Measurements from ENCODE around the gene SOS1. TPM values are rescaled to one million over a fixed set of nuclear protein-coding genes. Genes with fewer than 3 reads are reported as not detected.

SOS1 gene
- total RNA-seq, 1 experiment from 2014 or later: 28.7 TPM

DNA sequence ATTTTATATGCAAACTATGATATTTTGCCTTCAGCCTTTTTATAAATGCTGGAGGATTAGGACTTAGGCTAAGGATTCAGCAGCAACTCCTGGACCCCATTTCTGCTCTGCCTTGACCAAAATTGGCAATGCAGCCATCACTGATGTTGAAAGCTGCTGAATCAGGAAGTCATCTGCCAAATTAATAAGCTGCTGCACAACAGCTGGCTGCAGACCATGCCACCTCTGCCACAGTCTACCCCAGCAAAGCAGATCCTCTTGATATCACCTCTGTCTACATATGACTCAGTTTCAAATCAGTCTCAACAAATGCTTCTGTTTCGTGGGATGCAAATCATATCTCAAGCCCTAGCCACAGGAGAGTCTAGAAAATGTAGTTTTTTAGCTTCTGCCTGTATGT lies 7.1 kb upstream of the SOS1 start:
- DNase-seq (ENCODE audit: low read depth, low spot score) (no peak), ATAC-seq (no peak)
- ChIA-PET CTCF (no interaction called here), POLR2A (interaction anchor here (0.5 kb wide), 1 partner anchor 60 kb away, joined by 6 read pairs; no protein-coding TSS in a partner anchor)
- intact Hi-C loops (cut with micrococcal nuclease; ENCODE audit: unreplicated experiment): no loop called here
- in situ Hi-C loops (cut with HindIII; ENCODE audit: low pct_unique_long_range_greater_than_20kb, low sequenced_read_pairs): no loop called here
- Histone ChIP-seq H3K4me3 (ENCODE audit: low read depth in 2 of 2, low read length in 2 of 2) (no peak overlapping the region), H3K27ac (ENCODE audit: low read length) (no peak overlapping the region), H3K36me3 (ENCODE audit: control insufficient read depth, insufficient read depth, low read length) (no peaks in the 10 kb centered on the region), H3K27me3 (ENCODE audit: control insufficient read depth, insufficient read depth, low read length) (no peaks in the 10 kb centered on the region), H3K4me1 (ENCODE audit: control insufficient read depth, insufficient read depth, low read length) (peaks cover 8% of the 10 kb centered on the region; the same call in 1 of the 2 replicates), H3K9me3 (ENCODE audit: control insufficient read depth, insufficient read depth, low read depth, low read length) (no peaks in the 10 kb centered on the region)
- TF ChIP-seq, protein P1, sequence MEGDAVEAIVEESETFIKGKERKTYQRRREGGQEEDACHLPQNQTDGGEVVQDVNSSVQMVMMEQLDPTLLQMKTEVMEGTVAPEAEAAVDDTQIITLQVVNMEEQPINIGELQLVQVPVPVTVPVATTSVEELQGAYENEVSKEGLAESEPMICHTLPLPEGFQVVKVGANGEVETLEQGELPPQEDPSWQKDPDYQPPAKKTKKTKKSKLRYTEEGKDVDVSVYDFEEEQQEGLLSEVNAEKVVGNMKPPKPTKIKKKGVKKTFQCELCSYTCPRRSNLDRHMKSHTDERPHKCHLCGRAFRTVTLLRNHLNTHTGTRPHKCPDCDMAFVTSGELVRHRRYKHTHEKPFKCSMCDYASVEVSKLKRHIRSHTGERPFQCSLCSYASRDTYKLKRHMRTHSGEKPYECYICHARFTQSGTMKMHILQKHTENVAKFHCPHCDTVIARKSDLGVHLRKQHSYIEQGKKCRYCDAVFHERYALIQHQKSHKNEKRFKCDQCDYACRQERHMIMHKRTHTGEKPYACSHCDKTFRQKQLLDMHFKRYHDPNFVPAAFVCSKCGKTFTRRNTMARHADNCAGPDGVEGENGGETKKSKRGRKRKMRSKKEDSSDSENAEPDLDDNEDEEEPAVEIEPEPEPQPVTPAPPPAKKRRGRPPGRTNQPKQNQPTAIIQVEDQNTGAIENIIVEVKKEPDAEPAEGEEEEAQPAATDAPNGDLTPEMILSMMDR (IDR thresholded peaks at IDR 0.05): no peak
- TF ChIP-seq, protein P2, sequence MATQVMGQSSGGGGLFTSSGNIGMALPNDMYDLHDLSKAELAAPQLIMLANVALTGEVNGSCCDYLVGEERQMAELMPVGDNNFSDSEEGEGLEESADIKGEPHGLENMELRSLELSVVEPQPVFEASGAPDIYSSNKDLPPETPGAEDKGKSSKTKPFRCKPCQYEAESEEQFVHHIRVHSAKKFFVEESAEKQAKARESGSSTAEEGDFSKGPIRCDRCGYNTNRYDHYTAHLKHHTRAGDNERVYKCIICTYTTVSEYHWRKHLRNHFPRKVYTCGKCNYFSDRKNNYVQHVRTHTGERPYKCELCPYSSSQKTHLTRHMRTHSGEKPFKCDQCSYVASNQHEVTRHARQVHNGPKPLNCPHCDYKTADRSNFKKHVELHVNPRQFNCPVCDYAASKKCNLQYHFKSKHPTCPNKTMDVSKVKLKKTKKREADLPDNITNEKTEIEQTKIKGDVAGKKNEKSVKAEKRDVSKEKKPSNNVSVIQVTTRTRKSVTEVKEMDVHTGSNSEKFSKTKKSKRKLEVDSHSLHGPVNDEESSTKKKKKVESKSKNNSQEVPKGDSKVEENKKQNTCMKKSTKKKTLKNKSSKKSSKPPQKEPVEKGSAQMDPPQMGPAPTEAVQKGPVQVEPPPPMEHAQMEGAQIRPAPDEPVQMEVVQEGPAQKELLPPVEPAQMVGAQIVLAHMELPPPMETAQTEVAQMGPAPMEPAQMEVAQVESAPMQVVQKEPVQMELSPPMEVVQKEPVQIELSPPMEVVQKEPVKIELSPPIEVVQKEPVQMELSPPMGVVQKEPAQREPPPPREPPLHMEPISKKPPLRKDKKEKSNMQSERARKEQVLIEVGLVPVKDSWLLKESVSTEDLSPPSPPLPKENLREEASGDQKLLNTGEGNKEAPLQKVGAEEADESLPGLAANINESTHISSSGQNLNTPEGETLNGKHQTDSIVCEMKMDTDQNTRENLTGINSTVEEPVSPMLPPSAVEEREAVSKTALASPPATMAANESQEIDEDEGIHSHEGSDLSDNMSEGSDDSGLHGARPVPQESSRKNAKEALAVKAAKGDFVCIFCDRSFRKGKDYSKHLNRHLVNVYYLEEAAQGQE (IDR thresholded peaks at IDR 0.05; ENCODE audit: insufficient read depth in 1 of 2, low read depth in 2 of 2, low read length in 1 of 2): no peak
- TF ChIP-seq TCF7L2 (IDR thresholded peaks at IDR 0.05; ENCODE audit: low read depth, low read length) (no peak), SIN3A (IDR thresholded peaks at IDR 0.05; ENCODE audit: borderline replicate concordance, insufficient read depth, low read depth, low read length) (no peak), POLR2AphosphoS5 (IDR thresholded peaks at IDR 0.05; ENCODE audit: low read depth, low read length) (no peak)
- no TSS peak for BruUV-seq (replicated peaks)

DNA sequence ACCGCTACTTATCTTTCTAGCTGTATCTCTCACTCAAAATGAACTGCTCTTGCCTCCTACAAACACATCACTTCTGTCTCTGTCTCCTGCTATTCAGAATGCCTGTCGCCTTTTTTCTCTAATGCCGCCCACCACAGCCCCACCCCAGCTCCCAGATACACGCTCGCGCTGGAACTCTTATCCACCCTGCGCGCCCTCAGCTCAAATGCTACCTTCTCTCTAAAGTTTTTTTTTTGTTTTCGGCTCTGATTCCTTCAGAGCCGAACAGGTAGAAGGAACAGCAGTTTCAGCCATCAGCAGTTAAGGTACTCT lies 3.9 kb upstream of the SOS1 start:
- ChIA-PET CTCF (interaction anchor here (0.6 to 1.1 kb wide), 3 partner anchors 55 to 177 kb away, joined by 3 to 8 read pairs (median 6); no protein-coding TSS in a partner anchor), POLR2A (interaction anchor here (1.0 kb wide), 1 partner anchor 56 kb away, joined by 6 read pairs; no protein-coding TSS in a partner anchor)
- H3K4me1 ChIP-seq (ENCODE audit: control insufficient read depth, insufficient read depth, low read length): peaks cover 16% of the 10 kb centered on the region
- no peak for TF ChIP-seq TCF7L2 (IDR thresholded peaks at IDR 0.05; ENCODE audit: low read depth, low read length)
- TF ChIP-seq, protein P1 (IDR thresholded peaks at IDR 0.05): peak; percentile 47
- DNase-seq (ENCODE audit: low read depth, low spot score) (no peak), ATAC-seq (no peak)
- H3K9me3 ChIP-seq (ENCODE audit: control insufficient read depth, insufficient read depth, low read depth, low read length): no peaks in the 10 kb centered on the region
- peak overlapping the region; percentile 61 to 73 for H3K4me3 ChIP-seq (ENCODE audit: low read depth in 2 of 2, low read length in 2 of 2)
- no peaks in the 10 kb centered on the region; the same call in 1 of the 2 replicates for H3K36me3 ChIP-seq (ENCODE audit: control insufficient read depth, insufficient read depth, low read length)
- peak overlapping the region; percentile 90 for H3K27ac ChIP-seq (ENCODE audit: low read length)
- intact Hi-C loops (cut with micrococcal nuclease; ENCODE audit: unreplicated experiment) (loop anchor here (5.0 kb wide), 1 partner anchor 62 kb away; no protein-coding TSS in a partner anchor), in situ Hi-C loops (cut with HindIII; ENCODE audit: low pct_unique_long_range_greater_than_20kb, low sequenced_read_pairs) (no loop called here)
- no peaks in the 10 kb centered on the region for H3K27me3 ChIP-seq (ENCODE audit: control insufficient read depth, insufficient read depth, low read length)
- BruUV-seq (replicated peaks): no TSS peak

Measured in Panc1 (cell line).